GM15510 (cell line): ENCODE measurements around the gene ZBTB17.

ENCODE experiments used
- POLR2A ChIP-seq: IDR thresholded peaks from 3 replicates; pipeline ENCODE4 v1.6.1; 2011; ENCODE audit warnings: borderline replicate concordance; ENCODE audit not compliant: insufficient read length; ENCODE audit errors: extremely low read depth

Gene ZBTB17

GRCh38 chr1:15974855-15975254 is 1.0 kb downstream of the ZBTB17 start:
- no peak for TF ChIP-seq POLR2A

- TF ChIP-seq POLR2A: no peak
Observed at GRCh38 chr1:15973772-15974171, 2.1 kb downstream of the ZBTB17 start.

- no peak for TF ChIP-seq POLR2A
Observed at GRCh38 chr1:15972409-15972808, 3.5 kb downstream of the ZBTB17 start.

GRCh38 chr1:15970911-15971310 is 5.0 kb downstream of the ZBTB17 start:
- no peak for TF ChIP-seq POLR2A

- TF ChIP-seq POLR2A: no peak
Observed at GRCh38 chr1:15969321-15969880, 6.5 kb downstream of the ZBTB17 start.

GRCh38 chr1:15968172-15968571 is 7.7 kb downstream of the ZBTB17 start:
- no peak for TF ChIP-seq POLR2A

GRCh38 chr1:15966956-15967344 is 9.0 kb downstream of the ZBTB17 start:
- TF ChIP-seq POLR2A: no peak

GRCh38 chr1:15966081-15966955 is 9.6 kb downstream of the ZBTB17 start:
- TF ChIP-seq POLR2A: peak; percentile 27

GRCh38 chr1:15965228-15965767 is 10.6 kb downstream of the ZBTB17 start:
- peak; percentile 14 for TF ChIP-seq POLR2A

GRCh38 chr1:15963968-15964648 is 11.8 kb downstream of the ZBTB17 start:
- no peak for TF ChIP-seq POLR2A

- TF ChIP-seq POLR2A: no peak
Observed at GRCh38 chr1:15963363-15963967, 12.4 kb downstream of the ZBTB17 start.

- no peak for TF ChIP-seq POLR2A
Observed at GRCh38 chr1:15962671-15963362, 13.1 kb downstream of the ZBTB17 start.

- TF ChIP-seq POLR2A: no peak
Observed at GRCh38 chr1:15962176-15962575, 13.7 kb downstream of the ZBTB17 start.

GRCh38 chr1:15961492-15961891 is 14.4 kb downstream of the ZBTB17 start:
- TF ChIP-seq POLR2A: no peak

- no peak for TF ChIP-seq POLR2A
Observed at GRCh38 chr1:15960808-15961207, 15.1 kb downstream of the ZBTB17 start.

- TF ChIP-seq POLR2A: no peak
Observed at GRCh38 chr1:15959827-15960446, 16.0 kb downstream of the ZBTB17 start.
